NCI-H510A treated with DMSO at 0.1 percent for 48 hours (cell line): Measurements from ENCODE around the gene ZNF668.
A peak's percentile ranks its signal among the peaks of the same experiment; 100 is the strongest.

Source experiments
- DNase-seq: peaks from one replicate; lab custom pipeline; 2025; lab: John Stamatoyannopoulos, UW

Gene ZNF668

GRCh38 chr16:31073970-31074813 is at the start of gene ZNF668, which contains the start of gene ZNF646:
ZNF668 (minus strand) TSS chr16:31074240; CDS start chr16:31064459, 9,781 bp downstream.
ZNF646 (plus strand) TSS chr16:31074422; CDS start chr16:31076325, 1,903 bp downstream.
- DNase-seq = peak; percentile 99

- DNase-seq = no peak
Observed at GRCh38 chr16:31120129-31120528, 46.1 kb upstream of the ZNF668 start.

GRCh38 chr16:31118223-31119155 is 44.4 kb upstream of the ZNF668 start:
- no peak for DNase-seq

- peak; percentile 98 for DNase-seq
Observed at GRCh38 chr16:31117384-31118222, 43.6 kb upstream of the ZNF668 start, which contains the start of gene KAT8. KAT8 (plus strand) TSS chr16:31117664; CDS start chr16:31117682, 18 bp downstream.

- no peak for DNase-seq
Observed at GRCh38 chr16:31114468-31114867, 40.4 kb upstream of the ZNF668 start.

GRCh38 chr16:31113121-31114120 is 39.4 kb upstream of the ZNF668 start:
- DNase-seq = no peak

GRCh38 chr16:31112711-31113110 is 38.7 kb upstream of the ZNF668 start:
- no peak for DNase-seq

- no peak for DNase-seq
Observed at GRCh38 chr16:31111881-31112466, 37.9 kb upstream of the ZNF668 start.

- DNase-seq = no peak
Observed at GRCh38 chr16:31110106-31111034, 36.3 kb upstream of the ZNF668 start.

- no peak for DNase-seq
Observed at GRCh38 chr16:31109622-31110021, 35.6 kb upstream of the ZNF668 start.

- DNase-seq = no peak
Observed at GRCh38 chr16:31108794-31109558, 34.9 kb upstream of the ZNF668 start.

GRCh38 chr16:31108035-31108793 is 34.2 kb upstream of the ZNF668 start, which contains the start of gene BCKDK:
BCKDK (plus strand) TSS chr16:31108386; CDS start chr16:31109224, 838 bp downstream.
- peak; percentile 22 for DNase-seq

- no peak for DNase-seq
Observed at GRCh38 chr16:31107465-31107867, 33.4 kb upstream of the ZNF668 start.

GRCh38 chr16:31106509-31107464 is 32.7 kb upstream of the ZNF668 start:
- no peak for DNase-seq

- DNase-seq = peak; percentile 35
Observed at GRCh38 chr16:31105677-31106213, 31.7 kb upstream of the ZNF668 start.
